Lung (tissue), 12 donors: ENCODE measurements around the gene MRM3. TPM values are rescaled to one million over a fixed set of nuclear protein-coding genes. Genes with fewer than 3 reads are reported as not detected.

Experiments
- ATAC-seq: fragments of 200-7000 bp; cut with Tn5 transposase; one replicate; pipeline ENCODE4 v1.9.1; 2020; ENCODE audit warnings: moderate number of reproducible peaks; ENCODE audit not compliant: insufficient read depth, low FRiP score
- DNase-seq, 3 donors: peaks; one replicate each; pipeline ENCODE4 v3.0.0-alpha.2; 2013 to 2017
- H3K27ac ChIP-seq, 2 donors: one replicate each; pipeline ENCODE4 v1.5.1; 2013; ENCODE audit warnings: mild to moderate bottlenecking in 2 of 2, moderate library complexity in 2 of 2, control low read depth in 1 of 2, inconsistent platforms in 1 of 2, low read depth in 1 of 2, low read length in 1 of 2
- H3K27me3 ChIP-seq, 3 donors: one replicate each; pipeline ENCODE4 v1.5.1; 2013; ENCODE audit warnings: low read length in 2 of 3; ENCODE audit not compliant: control insufficient read depth in 3 of 3, insufficient read depth in 3 of 3
- H3K36me3 ChIP-seq, 4 donors: one replicate each; pipeline ENCODE4 v1.5.1; 2013; ENCODE audit warnings: low read length in 4 of 4, mild to moderate bottlenecking in 1 of 4, moderate library complexity in 1 of 4; ENCODE audit not compliant: control insufficient read depth in 4 of 4, insufficient read depth in 4 of 4
- H3K4me1 ChIP-seq, 5 donors: one replicate each; pipeline ENCODE4 v1.5.1; 2013; ENCODE audit warnings: low read length in 5 of 5, mild to moderate bottlenecking in 2 of 5, moderate library complexity in 1 of 5; ENCODE audit not compliant: control insufficient read depth in 5 of 5, insufficient read depth in 5 of 5
- H3K4me3 ChIP-seq: one replicate; pipeline ENCODE4 v1.5.1; 2013; ENCODE audit warnings: mild to moderate bottlenecking, control low read depth, moderate library complexity
- H3K9ac ChIP-seq, 2 donors: one replicate each; pipeline ENCODE4 v1.5.1; 2013; ENCODE audit warnings: low read length in 2 of 2, control low read depth in 1 of 2; ENCODE audit not compliant: insufficient read depth in 1 of 2
- H3K9me3 ChIP-seq, 4 donors: one replicate each; pipeline ENCODE4 v1.5.1; 2013; ENCODE audit warnings: low read length in 3 of 4, mild to moderate bottlenecking in 1 of 4, moderate library complexity in 1 of 4; ENCODE audit not compliant: control insufficient read depth in 4 of 4, insufficient read depth in 3 of 4
- CTCF ChIP-seq: IDR thresholded peaks from 2 replicates; pipeline ENCODE4 v1.5.1; 2012; ENCODE audit warnings: mild to moderate bottlenecking; ENCODE audit errors: control extremely low read depth, extremely low read depth
- WGBS, 2 donors: extraction: QIAGEN DNeasy Blood & Tissue Kit; methylation state at CpG; one replicate each; pipeline ENCODE4 v1.1.7; 2013; 5-methylcytosine and 5-hydroxymethylcytosine counted together
- polyA plus RNA-seq, 2 donors: library from polyadenylated mRNA; stranded (reverse); fragments of 200-250 nt; gene quantifications; one replicate each; pipeline ENCODE4 v1.2.1, GENCODE V29; 2013
- total RNA-seq, 2 donors: library from RNA; depleted of rRNA in 1 of 2; stranded (reverse); fragments of >200 nt in 1 of 2; gene quantifications; one replicate each; pipeline ENCODE4 v1.2.1, GENCODE V29; 2014 to 2021
- donor health status: control.
- donor health status: control.
- donor health status: Bipolar disorder and iron deficiency.
- donor health status: healthy.
- donor health status: DM: yes; HTN: yes; CAD: no.

The MRM3 gene
- total and polyA plus RNA-seq, 4 donors: 10.4 to 16.3 (median 13.1) TPM

- no peak overlapping the region for H3K4me3 ChIP-seq
- H3K9me3 ChIP-seq: no peaks in the 10 kb centered on the region
- ATAC-seq (no peak), DNase-seq (no peak)
- 86 to 87% methylated on average over 29 of the region's 29 CpGs for WGBS, 2 donors
- H3K4me1 ChIP-seq: no peaks in the 10 kb centered on the region
- no peaks in the 10 kb centered on the region for H3K27me3 ChIP-seq
- H3K27ac ChIP-seq: no peak overlapping the region
- peaks cover 0 to 8% (median 6%) of the 10 kb centered on the region in 4 donors for H3K36me3 ChIP-seq
- no peak overlapping the region for H3K9ac ChIP-seq
- no peak for TF ChIP-seq CTCF
Measured at GRCh38 chr17:811051-811784, 29.1 kb downstream of the MRM3 start.

GRCh38 chr17:812638-813204 is 30.6 kb downstream of the MRM3 start:
- Histone ChIP-seq H3K4me1 (no peaks in the 10 kb centered on the region), H3K27ac (no peak overlapping the region), H3K9ac (no peak overlapping the region), H3K9me3 (no peaks in the 10 kb centered on the region), H3K36me3 (peaks cover 0 to 9% (median 7%) of the 10 kb centered on the region in 4 donors), H3K4me3 (no peak overlapping the region), H3K27me3 (no peaks in the 10 kb centered on the region)
- no peak for ATAC-seq
- no peak for TF ChIP-seq CTCF
- no peak for DNase-seq
- 96% methylated on average over 14 of the region's 14 CpGs for WGBS, 2 donors

- 92 to 95% methylated on average over 20 of the region's 20 CpGs for WGBS, 2 donors
- DNase-seq: no peak
- H3K4me1 ChIP-seq: no peaks in the 10 kb centered on the region
- TF ChIP-seq CTCF: no peak
- no peak overlapping the region for H3K9ac ChIP-seq
- H3K9me3 ChIP-seq: no peaks in the 10 kb centered on the region
- H3K4me3 ChIP-seq: no peak overlapping the region
- H3K27ac ChIP-seq: no peak overlapping the region
- no peaks in the 10 kb centered on the region for H3K27me3 ChIP-seq
- H3K36me3 ChIP-seq: peaks cover 0 to 11% (median 10%) of the 10 kb centered on the region in 4 donors
- no peak for ATAC-seq
Measured at GRCh38 chr17:814371-814770, 32.2 kb downstream of the MRM3 start.
